Endothelial cell of umbilical vein (primary cell): ENCODE measurements around the gene PHF2.

Source experiments
- EZH2 ChIP-seq: IDR thresholded peaks from 2 replicates; pipeline ENCODE4 v1.6.1; 2012; ENCODE audit warnings: borderline replicate concordance, low read depth, mild to moderate bottlenecking, moderate library complexity, low read length, inconsistent platforms; ENCODE audit not compliant: severe bottlenecking
- FOS ChIP-seq: IDR thresholded peaks from 2 replicates; pipeline ENCODE4 v1.6.1; 2011; ENCODE audit warnings: mild to moderate bottlenecking, low read length, moderate library complexity, borderline replicate concordance; ENCODE audit not compliant: insufficient read depth
- GATA2 ChIP-seq: IDR thresholded peaks from 2 replicates; pipeline ENCODE4 v1.7.0; 2011; ENCODE audit warnings: low read depth, mild to moderate bottlenecking, moderate library complexity, mixed read lengths, low read length; ENCODE audit not compliant: insufficient read length, insufficient read depth
- JUN ChIP-seq: IDR thresholded peaks from 2 replicates; pipeline ENCODE4 v1.6.1; 2011; ENCODE audit warnings: borderline replicate concordance, low read depth; ENCODE audit not compliant: insufficient read length, insufficient read depth
- MYC ChIP-seq: IDR thresholded peaks from one replicate; pipeline ENCODE4 v1.6.1; 2011; ENCODE audit warnings: mild to moderate bottlenecking, low read depth, low read length
- POLR2A ChIP-seq: IDR thresholded peaks from 2 replicates; pipeline ENCODE4 v1.6.1; 2012; ENCODE audit warnings: low read depth, mild to moderate bottlenecking, control low read depth, low read length
- POLR2AphosphoS5 ChIP-seq: IDR thresholded peaks from 2 replicates; pipeline ENCODE4 v1.6.1; 2012; ENCODE audit warnings: low read depth, mild to moderate bottlenecking, control low read depth, low read length, moderate library complexity; ENCODE audit not compliant: insufficient read depth
- TF ChIP-seq, protein P1 (sequence below), 2 donors: IDR thresholded peaks; 1 replicate in 1 of 2; 2 replicates in 1 of 2; pipeline ENCODE4 v1.5.1; 2011; ENCODE audit warnings: low read length in 2 of 2, mild to moderate bottlenecking in 2 of 2, moderate library complexity in 2 of 2, control low read depth in 1 of 2, inconsistent platforms in 1 of 2, low read depth in 1 of 2; ENCODE audit not compliant: insufficient read depth in 1 of 2; ENCODE audit errors: extremely low read depth in 1 of 2

GRCh38 chr9:93709600-93710369 lies 133.4 kb downstream of the PHF2 start:
- TF ChIP-seq POLR2A, result no peak
- TF ChIP-seq, protein P1, sequence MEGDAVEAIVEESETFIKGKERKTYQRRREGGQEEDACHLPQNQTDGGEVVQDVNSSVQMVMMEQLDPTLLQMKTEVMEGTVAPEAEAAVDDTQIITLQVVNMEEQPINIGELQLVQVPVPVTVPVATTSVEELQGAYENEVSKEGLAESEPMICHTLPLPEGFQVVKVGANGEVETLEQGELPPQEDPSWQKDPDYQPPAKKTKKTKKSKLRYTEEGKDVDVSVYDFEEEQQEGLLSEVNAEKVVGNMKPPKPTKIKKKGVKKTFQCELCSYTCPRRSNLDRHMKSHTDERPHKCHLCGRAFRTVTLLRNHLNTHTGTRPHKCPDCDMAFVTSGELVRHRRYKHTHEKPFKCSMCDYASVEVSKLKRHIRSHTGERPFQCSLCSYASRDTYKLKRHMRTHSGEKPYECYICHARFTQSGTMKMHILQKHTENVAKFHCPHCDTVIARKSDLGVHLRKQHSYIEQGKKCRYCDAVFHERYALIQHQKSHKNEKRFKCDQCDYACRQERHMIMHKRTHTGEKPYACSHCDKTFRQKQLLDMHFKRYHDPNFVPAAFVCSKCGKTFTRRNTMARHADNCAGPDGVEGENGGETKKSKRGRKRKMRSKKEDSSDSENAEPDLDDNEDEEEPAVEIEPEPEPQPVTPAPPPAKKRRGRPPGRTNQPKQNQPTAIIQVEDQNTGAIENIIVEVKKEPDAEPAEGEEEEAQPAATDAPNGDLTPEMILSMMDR (IDR thresholded peaks at IDR 0.05; ENCODE audit: extremely low read depth in 1 of 2, insufficient read depth in 1 of 2, low read depth in 1 of 2, low read length in 2 of 2), result no peak
- TF ChIP-seq GATA2, result no peak
- no peak for TF ChIP-seq JUN
- TF ChIP-seq FOS, result no peak
- TF ChIP-seq EZH2, result no peak
- TF ChIP-seq POLR2AphosphoS5, result no peak
- TF ChIP-seq MYC, result no peak
